H1 (cell line): ENCODE data around the gene CAPN13. TPM values are rescaled to one million over a fixed set of nuclear protein-coding genes. Genes with fewer than 3 reads are reported as not detected.

Experiments
- CBX8 ChIP-seq: fragments of 300-800, 300-1000 bp; sonication (generic); IDR thresholded peaks from 2 replicates; pipeline ENCODE4 v1.7.1; 2016; ENCODE audit warnings: low read depth, low read length, borderline replicate concordance
- FOSL1 ChIP-seq: IDR thresholded peaks from 2 replicates; pipeline ENCODE4 v1.6.1; 2011; ENCODE audit warnings: mild to moderate bottlenecking, low read depth, low read length, moderate library complexity; ENCODE audit not compliant: insufficient read depth
- GABPA ChIP-seq: IDR thresholded peaks from 2 replicates; pipeline ENCODE4 v1.6.1; 2011; ENCODE audit warnings: mild to moderate bottlenecking, low read length, moderate library complexity, borderline replicate concordance; ENCODE audit not compliant: insufficient read depth
- HDAC2 ChIP-seq, 2 experiments: fragments of 300-600 bp in 1 of 2; sonication (generic) in 1 of 2; IDR thresholded peaks; 2 replicates each; pipeline ENCODE4 v1.6.1; 2011 to 2012; ENCODE audit warnings: low read depth in 2 of 2, low read length in 2 of 2, mild to moderate bottlenecking in 2 of 2, moderate library complexity in 2 of 2, borderline replicate concordance in 1 of 2, inconsistent platforms in 1 of 2
- HDAC6 ChIP-seq: IDR thresholded peaks from one replicate; pipeline ENCODE4 v1.7.1; 2012; ENCODE audit warnings: low read depth, mild to moderate bottlenecking, inconsistent platforms, low read length, moderate library complexity
- RAD21 ChIP-seq, 2 experiments: IDR thresholded peaks in 1 of 2; conservative IDR thresholded peaks in 1 of 2; 2 replicates each; pipeline ENCODE4 v1.6.1; 2011; ENCODE audit warnings: low read depth in 2 of 2, low read length in 2 of 2, improper control_type of control experiment in 1 of 2, inconsistent platforms in 1 of 2, mild to moderate bottlenecking in 1 of 2, moderate library complexity in 1 of 2
- TAF1 ChIP-seq: IDR thresholded peaks from 2 replicates; pipeline ENCODE4 v1.6.1; 2011; ENCODE audit warnings: mild to moderate bottlenecking, low read depth, low read length
- polyA plus RNA-seq, 7 experiments: library from polyadenylated mRNA; depleted of rRNA in 3 of 7; stranded (reverse) in 5 of 7; unstranded in 2 of 7; fragments of >200 nt in 5 of 7; fragments of 200-250 nt in 2 of 7; gene quantifications; 1 replicate in 5 of 7; 2 replicates in 1 of 7; 4 replicates in 1 of 7; pipeline versions ENCODE4 v1.2.1 to v1.2.3, GENCODE V29; 2011 to 2013; ENCODE audit warnings: missing spikeins in 2 of 7, mixed read lengths in 2 of 7
- total RNA-seq: library from RNA; stranded (reverse); fragmentation: NEBNext Ultra II Directional; extraction: Animal tissue kit (Norgen Biotek cat#: 25700); gene quantifications from 2 replicates; pipeline ENCODE4 v1.2.1, GENCODE V29; 2021
- TF ChIP-seq, protein P1 (sequence below): IDR thresholded peaks from 2 replicates; pipeline ENCODE4 v1.6.1; 2012; ENCODE audit warnings: low read length, inconsistent platforms

The CAPN13 gene
- total and polyA plus RNA-seq, 2 of the 8 experiments (the other 6 are each of a cell fraction or from before 2014, with no cell fraction given) = 2.4 TPM

DNA sequence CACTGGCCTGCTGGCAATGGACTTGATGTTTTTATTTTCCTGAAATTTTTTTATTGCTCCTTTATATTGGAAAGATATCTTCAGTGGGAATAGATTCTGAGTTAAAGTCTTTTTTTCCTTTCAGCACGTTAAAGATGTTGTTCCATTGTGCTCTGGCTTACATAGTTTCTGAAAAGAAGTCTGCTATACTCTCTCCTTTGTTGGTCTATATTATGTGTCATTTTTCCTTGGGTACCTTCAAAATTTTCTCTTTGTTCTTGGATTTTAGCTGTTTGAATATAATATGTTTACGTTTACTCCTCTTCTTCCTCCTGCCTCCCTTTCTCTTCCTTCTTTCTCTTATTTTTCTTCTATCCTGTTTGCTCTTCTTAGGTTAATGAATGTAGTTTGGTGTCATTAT, 105.5 kb downstream of the CAPN13 start (continued):
- TF ChIP-seq HDAC2 (IDR thresholded peaks at IDR 0.05; ENCODE audit: borderline replicate concordance in 1 of 2, low read depth in 2 of 2, low read length in 2 of 2) = no peak
- no peak for TF ChIP-seq CBX8
- no peak for TF ChIP-seq RAD21 (IDR thresholded peaks at IDR 0.05 in 1 of 2, conservative IDR thresholded peaks at IDR 0.05 in 1 of 2; ENCODE audit: low read depth in 2 of 2, low read length in 2 of 2)
- TF ChIP-seq FOSL1 = no peak
- TF ChIP-seq, protein P1, sequence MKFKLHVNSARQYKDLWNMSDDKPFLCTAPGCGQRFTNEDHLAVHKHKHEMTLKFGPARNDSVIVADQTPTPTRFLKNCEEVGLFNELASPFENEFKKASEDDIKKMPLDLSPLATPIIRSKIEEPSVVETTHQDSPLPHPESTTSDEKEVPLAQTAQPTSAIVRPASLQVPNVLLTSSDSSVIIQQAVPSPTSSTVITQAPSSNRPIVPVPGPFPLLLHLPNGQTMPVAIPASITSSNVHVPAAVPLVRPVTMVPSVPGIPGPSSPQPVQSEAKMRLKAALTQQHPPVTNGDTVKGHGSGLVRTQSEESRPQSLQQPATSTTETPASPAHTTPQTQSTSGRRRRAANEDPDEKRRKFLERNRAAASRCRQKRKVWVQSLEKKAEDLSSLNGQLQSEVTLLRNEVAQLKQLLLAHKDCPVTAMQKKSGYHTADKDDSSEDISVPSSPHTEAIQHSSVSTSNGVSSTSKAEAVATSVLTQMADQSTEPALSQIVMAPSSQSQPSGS = no peak
- TF ChIP-seq TAF1 = no peak
- TF ChIP-seq HDAC6 = no peak
- no peak for TF ChIP-seq GABPA
